HepG2 (cell line): Measurements from ENCODE around the gene LYPD6B.

Source experiments
- CCAR2 ChIP-seq: fragments of 200-400 bp; formaldehyde crosslinking; optimal IDR thresholded peaks from 2 replicates; pipeline ENCODE3; 2018; ENCODE audit warnings: low read depth, mild to moderate bottlenecking, low read length, moderate library complexity
- CTCF ChIP-seq: sonication (generic); formaldehyde crosslinking; IDR thresholded peaks from 2 replicates; pipeline ENCODE4 v1.5.0; 2020; ENCODE audit warnings: mild to moderate bottlenecking, missing genetic modification reagents, moderate library complexity
- MXD1 ChIP-seq: sonication (generic); formaldehyde crosslinking; IDR thresholded peaks from 2 replicates; pipeline ENCODE4 v1.4.0; 2020; ENCODE audit warnings: mild to moderate bottlenecking, missing genetic modification reagents
- PHF8 ChIP-seq: sonication (generic); formaldehyde crosslinking; IDR thresholded peaks from 2 replicates; pipeline ENCODE4 v1.5.0; 2020; ENCODE audit warnings: missing genetic modification reagents
- ZNF552 ChIP-seq: sonication (generic); formaldehyde crosslinking; IDR thresholded peaks from 2 replicates; pipeline ENCODE4 v1.9.0; 2022; ENCODE audit warnings: missing genetic modification reagents, mild to moderate bottlenecking, borderline replicate concordance

- TF ChIP-seq PHF8 (CRISPR knock-in tag) (no peak), CTCF (no peak), ZNF552 (CRISPR knock-in tag) (no peak), MXD1 (CRISPR knock-in tag) (no peak), CCAR2 (no peak)
These were observed 131.7 kb downstream of the LYPD6B start for GRCh38 chr2:149170156-149170555.
